SHP77 treated with DMSO at 0.1 percent for 48 hours (cell line): ENCODE measurements around the gene CSNK1D.

Experiments
- DNase-seq: peaks from one replicate; lab custom pipeline; 2025; lab: John Stamatoyannopoulos, UW

The CSNK1D gene

DNA sequence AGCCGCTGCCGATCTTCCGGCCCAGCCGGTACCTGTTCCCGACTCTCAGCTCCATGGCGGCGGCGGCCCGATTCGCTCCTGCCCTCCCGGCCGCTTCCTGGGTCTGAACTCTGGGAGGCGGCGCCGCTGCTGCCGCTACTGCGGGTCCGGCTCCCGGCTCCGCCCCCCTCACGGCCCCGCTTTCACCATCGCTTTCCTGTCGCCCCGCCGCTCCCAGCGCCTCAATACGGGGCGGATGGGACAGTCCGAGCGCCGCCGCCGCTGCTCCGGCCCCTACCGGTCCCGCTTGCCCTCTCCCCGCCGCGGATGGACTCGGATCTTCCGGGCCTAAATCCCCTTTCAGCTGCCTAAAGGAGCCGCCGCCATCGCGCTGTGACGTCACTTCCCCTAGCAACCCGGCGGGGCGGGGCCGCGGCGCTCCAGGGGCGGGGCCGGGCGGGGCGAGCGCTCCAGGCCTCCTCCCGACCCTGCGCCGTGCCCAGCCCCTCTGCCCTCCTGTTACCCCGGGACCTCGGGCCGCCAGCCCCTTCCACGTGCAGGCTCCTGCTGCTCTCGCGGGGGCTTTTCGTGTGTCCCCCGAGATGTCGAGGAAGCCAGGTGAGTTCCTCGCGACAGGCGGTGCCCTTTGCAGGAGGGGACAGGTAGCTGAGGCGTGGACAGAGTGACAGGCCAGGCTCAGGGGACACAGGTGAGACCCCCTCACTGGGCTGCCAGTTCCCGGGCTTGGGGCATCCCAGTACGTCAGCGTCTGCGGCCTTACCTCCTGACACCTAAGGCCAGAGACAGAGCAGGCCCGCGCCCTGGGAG, at the start of gene CSNK1D:
TSS of gene CSNK1D (minus strand) at position 374 of the 807 bp plus-strand sequence. CDS start at position 55, 319 bp downstream.
- DNase-seq: peak; percentile 89

- no peak for DNase-seq
Observed at GRCh38 chr17:82322526-82323453, 49.3 kb upstream of the CSNK1D start.

DNA sequence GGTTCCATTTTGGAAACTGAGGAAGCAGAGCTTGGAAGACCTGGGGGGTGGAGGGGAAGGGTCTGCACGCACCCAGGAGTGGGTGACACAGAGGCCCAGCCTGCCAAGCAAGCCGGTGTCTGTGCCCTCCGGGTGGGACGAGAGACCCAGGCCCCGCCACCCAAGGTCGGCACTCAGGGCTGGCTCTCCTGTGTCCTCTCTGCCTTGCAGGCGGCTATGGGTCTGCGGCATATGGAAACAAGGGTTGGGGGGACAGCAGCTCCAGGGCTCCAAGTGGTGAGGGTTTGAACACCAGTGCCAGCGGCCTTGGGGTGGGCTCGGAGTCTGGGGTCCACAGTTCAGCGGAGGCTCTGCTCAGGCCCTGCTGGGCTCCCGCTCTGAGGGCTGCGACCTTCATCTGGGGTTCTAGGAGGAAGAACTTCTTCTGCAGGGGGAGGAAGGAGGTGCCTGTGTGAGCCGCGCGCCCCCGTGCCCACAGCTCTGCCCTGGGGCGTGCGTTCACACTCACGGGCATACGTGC, 48.5 kb upstream of the CSNK1D start:
- DNase-seq: no peak

GRCh38 chr17:82320956-82321927, 47.7 kb upstream of the CSNK1D start:
- DNase-seq: no peak

GRCh38 chr17:82320140-82320840, 46.8 kb upstream of the CSNK1D start:
- DNase-seq: no peak

DNA sequence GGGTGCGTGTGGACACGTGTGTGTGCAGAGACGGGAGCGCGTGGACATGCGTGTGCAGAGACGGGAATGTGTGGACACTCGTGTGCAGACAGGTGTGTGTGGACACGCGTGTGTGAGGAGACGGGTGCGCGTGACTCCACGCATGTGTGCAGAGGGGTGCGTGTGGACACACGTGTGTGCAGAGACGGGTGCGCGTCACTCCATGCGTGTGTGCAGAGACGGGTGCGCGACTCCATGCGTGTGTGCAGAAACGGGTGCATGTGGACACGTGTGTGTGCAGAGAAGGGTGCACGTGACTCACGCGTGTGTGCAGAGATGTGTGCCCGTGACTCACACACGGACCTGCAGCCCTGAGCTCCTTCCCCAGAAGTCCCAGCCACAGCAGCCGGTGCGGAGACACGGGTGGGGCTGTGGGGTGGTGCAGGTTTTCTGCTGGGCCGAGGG, 46.1 kb upstream of the CSNK1D start:
- DNase-seq: no peak

DNA sequence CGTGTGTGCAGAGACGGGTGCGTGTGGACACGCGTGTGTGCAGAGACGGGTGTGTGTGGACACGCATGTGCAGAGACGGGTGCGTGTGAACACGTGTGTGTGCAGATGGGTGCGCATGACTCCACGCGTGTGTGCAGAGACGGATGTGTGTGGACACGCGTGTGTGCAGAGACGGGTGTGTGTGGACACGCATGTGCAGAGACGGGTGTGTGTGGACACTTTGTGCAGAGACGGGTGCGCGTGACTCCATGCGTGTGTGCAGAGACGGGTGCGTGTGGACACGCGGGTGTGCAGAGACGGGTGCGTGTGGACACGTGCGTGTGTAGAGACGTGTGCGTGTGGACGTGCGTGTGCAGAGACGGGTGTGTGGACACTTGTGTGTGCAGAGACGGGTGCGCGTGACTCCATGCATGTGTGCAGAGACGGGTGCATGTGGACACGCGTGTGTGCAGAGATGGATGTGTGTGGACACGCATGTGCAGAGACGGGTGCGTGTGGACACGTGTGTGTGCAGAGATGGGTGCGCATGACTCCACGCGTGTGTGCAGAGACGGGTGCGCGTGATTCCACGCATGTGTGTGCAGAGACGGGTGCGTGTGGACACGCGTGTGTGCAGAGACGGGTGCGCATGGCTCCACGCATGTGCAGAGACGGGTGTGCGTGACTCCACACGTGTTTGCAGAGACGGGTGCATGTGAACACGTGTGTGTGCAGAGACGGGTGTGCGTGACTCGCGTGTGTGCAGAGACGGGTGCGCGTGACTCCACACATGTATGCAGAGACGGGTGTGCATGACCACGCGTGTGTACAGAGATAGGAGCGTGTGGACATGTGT, 45.5 kb upstream of the CSNK1D start:
- DNase-seq: no peak

- DNase-seq: no peak
Observed at GRCh38 chr17:82318169-82318498, 44.6 kb upstream of the CSNK1D start.

GRCh38 chr17:82317394-82318168, 44.1 kb upstream of the CSNK1D start, which contains the start of gene CD7:
TSS of gene CD7 (minus strand) at chr17:82317608. CDS start at chr17:82317495, 113 bp downstream.
- DNase-seq: no peak

GRCh38 chr17:82316651-82317393, 43.3 kb upstream of the CSNK1D start:
- DNase-seq: no peak

DNA sequence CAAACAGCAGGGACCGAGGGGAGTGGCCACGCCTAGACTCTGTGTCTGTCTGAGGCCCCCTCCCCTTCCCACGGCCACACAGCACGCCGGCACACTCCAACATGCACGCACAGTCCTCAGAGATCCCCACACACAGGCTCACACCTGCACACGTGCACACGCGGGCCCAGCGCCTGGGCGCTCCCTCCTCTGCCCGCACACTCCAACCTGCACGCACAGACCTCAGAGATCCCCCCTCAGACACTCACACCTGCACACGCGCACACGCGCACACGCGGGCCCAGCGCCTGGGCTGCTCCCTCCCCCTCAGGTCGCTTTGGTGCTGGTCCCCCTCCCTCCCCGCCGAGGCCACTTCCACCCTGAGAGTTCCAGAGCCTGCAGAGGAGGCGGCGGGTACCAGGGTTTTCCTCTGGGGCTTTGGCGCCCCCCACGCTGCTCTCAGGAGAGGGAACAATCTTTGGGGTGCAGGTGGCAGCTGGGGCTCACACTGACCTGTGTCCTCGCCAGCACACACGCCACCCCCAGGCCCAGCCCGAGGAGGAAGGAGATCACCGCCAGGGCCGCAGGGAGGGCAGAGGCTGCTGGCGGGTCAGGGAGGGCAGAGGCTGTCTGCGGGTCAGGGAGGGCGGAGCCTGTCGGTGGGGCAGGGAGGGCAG, 42.3 kb upstream of the CSNK1D start:
- DNase-seq: no peak

DNA sequence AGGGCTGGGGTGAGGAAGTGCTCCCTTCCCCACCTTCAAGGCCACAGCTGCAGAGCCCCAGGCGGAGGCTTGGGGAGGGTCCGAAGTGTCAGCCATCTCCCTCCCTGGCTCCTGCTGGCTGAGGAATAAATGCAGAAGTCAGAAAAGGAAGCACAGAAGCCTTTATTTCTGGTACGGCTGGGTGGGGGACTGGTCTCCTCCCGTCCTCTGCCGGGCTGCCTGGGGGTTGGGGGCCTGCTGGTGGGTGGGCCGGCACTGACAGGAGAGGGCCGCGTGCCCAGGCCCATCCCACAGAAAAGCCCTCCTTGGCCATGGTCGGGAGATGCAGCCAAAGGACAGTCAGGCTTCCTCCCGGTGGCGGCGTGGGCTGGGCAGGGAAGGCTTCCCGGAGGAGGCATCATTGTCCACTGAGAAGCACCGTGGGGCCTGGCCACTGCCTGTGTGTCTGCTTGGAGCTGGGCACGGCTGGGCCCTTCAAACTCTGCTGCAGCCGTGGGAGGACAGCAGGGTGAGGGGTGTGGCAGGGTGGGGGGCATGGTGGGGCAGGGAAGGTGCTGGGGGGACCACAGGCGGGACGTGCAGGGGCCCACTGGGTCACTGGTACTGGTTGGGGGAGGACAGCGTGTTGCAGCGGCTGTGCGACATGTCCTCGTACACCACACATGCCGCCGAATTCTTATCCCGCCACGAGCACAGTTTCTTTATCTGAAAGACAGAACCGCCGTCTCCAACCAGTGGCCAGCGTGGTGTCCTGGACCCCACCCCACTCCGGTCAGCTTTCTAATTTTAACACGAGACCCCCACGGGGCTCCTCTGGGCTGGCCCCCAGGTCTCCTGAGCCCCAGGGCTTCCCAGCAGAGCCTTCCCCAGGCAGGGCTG, 41.5 kb upstream of the CSNK1D start:
- DNase-seq: no peak

DNA sequence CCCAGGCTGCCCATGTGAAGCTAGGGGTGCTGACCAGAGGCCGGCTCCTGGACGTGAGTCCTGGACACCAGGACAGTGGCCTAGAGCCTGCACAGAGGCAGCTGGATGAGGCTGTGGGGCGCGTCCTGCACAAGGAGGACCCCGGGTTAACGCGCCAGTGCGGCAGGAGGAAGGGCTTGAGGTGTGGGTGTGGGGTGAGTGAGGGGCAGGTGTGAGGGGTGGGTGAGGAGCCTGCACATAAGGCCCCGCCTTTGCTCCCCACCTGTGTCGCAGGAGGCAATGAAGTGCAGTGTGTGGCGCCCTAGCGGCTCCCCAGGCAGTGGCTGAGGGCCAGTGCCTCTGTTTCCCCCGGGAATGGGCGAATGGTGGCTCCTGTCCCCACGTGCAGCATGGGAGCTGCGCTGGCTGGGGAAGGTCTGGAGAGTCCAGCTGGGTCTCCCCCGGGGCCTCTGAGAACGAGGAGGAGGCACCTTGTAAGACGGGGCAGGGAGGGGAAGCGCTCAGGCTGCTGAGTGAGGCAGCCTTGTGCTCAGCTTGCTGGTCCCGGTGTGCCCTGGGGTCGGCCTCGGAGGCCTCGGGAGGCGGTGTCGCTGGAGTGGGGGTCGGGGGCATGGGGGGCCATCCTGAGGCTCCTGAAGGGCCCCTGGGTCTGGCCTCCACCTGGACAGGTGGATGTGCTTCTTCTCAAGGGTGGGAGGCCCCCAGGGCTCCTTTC, 40.7 kb upstream of the CSNK1D start:
- no peak for DNase-seq

GRCh38 chr17:82313195-82314011, 39.9 kb upstream of the CSNK1D start:
- DNase-seq: no peak

GRCh38 chr17:82311971-82312370, 38.5 kb upstream of the CSNK1D start:
- no peak for DNase-seq
